H1 (cell line): ENCODE results near the gene SCIMP. TPM values are rescaled to one million over a fixed set of nuclear protein-coding genes. Genes with fewer than 3 reads are reported as not detected.

Experiments used
- ATF3 ChIP-seq: IDR thresholded peaks from 2 replicates; pipeline ENCODE4 v1.6.1; 2011; ENCODE audit warnings: low read depth, mild to moderate bottlenecking, low read length; ENCODE audit not compliant: insufficient read depth
- BRCA1 ChIP-seq: IDR thresholded peaks from 2 replicates; pipeline ENCODE4 v1.6.1; 2012; ENCODE audit warnings: low read depth, low read length, improper control_type of control experiment
- CBX8 ChIP-seq: fragments of 300-800, 300-1000 bp; sonication (generic); IDR thresholded peaks from 2 replicates; pipeline ENCODE4 v1.7.1; 2016; ENCODE audit warnings: low read depth, low read length, borderline replicate concordance
- CHD7 ChIP-seq: fragments of 300-600 bp; sonication (generic); IDR thresholded peaks from 2 replicates; pipeline ENCODE4 v1.7.1; 2012; ENCODE audit warnings: low read length, moderate library complexity, mild to moderate bottlenecking, inconsistent platforms; ENCODE audit not compliant: insufficient replicate concordance
- CREB1 ChIP-seq: IDR thresholded peaks from 2 replicates; pipeline ENCODE4 v1.6.1; 2012; ENCODE audit warnings: inconsistent platforms
- KDM1A ChIP-seq: fragments of 200-600, 300-600 bp; sonication (generic); IDR thresholded peaks from 2 replicates; pipeline ENCODE4 v1.7.1; 2016; ENCODE audit warnings: mild to moderate bottlenecking, low read length, borderline replicate concordance
- POLR2A ChIP-seq, 2 experiments: IDR thresholded peaks; 1 replicate in 1 of 2; 2 replicates in 1 of 2; pipeline ENCODE4 v1.6.1; 2011; ENCODE audit warnings: low read depth in 2 of 2, low read length in 2 of 2, mild to moderate bottlenecking in 2 of 2; ENCODE audit errors: control extremely low read depth in 1 of 2
- SP2 ChIP-seq: IDR thresholded peaks from 2 replicates; pipeline ENCODE4 v1.6.1; 2012; ENCODE audit warnings: mild to moderate bottlenecking, low read length, inconsistent platforms
- TEAD4 ChIP-seq: IDR thresholded peaks from 2 replicates; pipeline ENCODE4 v1.6.1; 2012; ENCODE audit warnings: low read depth, low read length, inconsistent platforms, mixed read lengths
- polyA plus RNA-seq, 7 experiments: library from polyadenylated mRNA; depleted of rRNA in 3 of 7; stranded (reverse) in 5 of 7; unstranded in 2 of 7; fragments of >200 nt in 5 of 7; fragments of 200-250 nt in 2 of 7; gene quantifications; 1 replicate in 5 of 7; 2 replicates in 1 of 7; 4 replicates in 1 of 7; pipeline versions ENCODE4 v1.2.1 to v1.2.3, GENCODE V29; 2011 to 2013; ENCODE audit warnings: missing spikeins in 2 of 7, mixed read lengths in 2 of 7
- total RNA-seq: library from RNA; stranded (reverse); fragmentation: NEBNext Ultra II Directional; extraction: Animal tissue kit (Norgen Biotek cat#: 25700); gene quantifications from 2 replicates; pipeline ENCODE4 v1.2.1, GENCODE V29; 2021

SCIMP gene
- total and polyA plus RNA-seq, 2 of the 8 experiments (the other 6 are each of a cell fraction or from before 2014, with no cell fraction given) = not detected

GRCh38 chr17:5198472-5198871, 36.2 kb downstream of the SCIMP start (continued):
- TF ChIP-seq TEAD4 = no peak
- TF ChIP-seq KDM1A = no peak
- no peak for TF ChIP-seq BRCA1
- TF ChIP-seq POLR2A (IDR thresholded peaks at IDR 0.05; ENCODE audit: control extremely low read depth in 1 of 2, low read depth in 2 of 2, low read length in 2 of 2) = no peak
- TF ChIP-seq CREB1 = no peak
- TF ChIP-seq CBX8 = no peak
- TF ChIP-seq CHD7 = no peak
- no peak for TF ChIP-seq ATF3
- no peak for TF ChIP-seq SP2
- TF ChIP-seq, all 59 proteins: peak for 0
